KOPT-K1 (cell line): ENCODE measurements around the gene GALNT6.

Experiments used
- H3K27ac ChIP-seq: fragments of 200-600 bp; sonication (generic); 2 replicates; pipeline ENCODE4 v1.5.1; 2016; ENCODE audit warnings: antibody characterized with exemption, mild to moderate bottlenecking, low read depth, low read length; ENCODE audit not compliant: poor library complexity, severe bottlenecking
- H3K36me3 ChIP-seq: fragments of 200-600 bp; sonication (generic); 2 replicates; pipeline ENCODE4 v1.5.1; 2017; ENCODE audit warnings: antibody characterized with exemption, mild to moderate bottlenecking, low read length, moderate library complexity; ENCODE audit not compliant: insufficient read depth
- H3K9me3 ChIP-seq: fragments of 200-600 bp; sonication (generic); 2 replicates; pipeline ENCODE4 v1.5.1; 2017; ENCODE audit warnings: antibody characterized with exemption, low read length, mild to moderate bottlenecking; ENCODE audit not compliant: insufficient read depth, poor library complexity, severe bottlenecking

The GALNT6 gene

DNA sequence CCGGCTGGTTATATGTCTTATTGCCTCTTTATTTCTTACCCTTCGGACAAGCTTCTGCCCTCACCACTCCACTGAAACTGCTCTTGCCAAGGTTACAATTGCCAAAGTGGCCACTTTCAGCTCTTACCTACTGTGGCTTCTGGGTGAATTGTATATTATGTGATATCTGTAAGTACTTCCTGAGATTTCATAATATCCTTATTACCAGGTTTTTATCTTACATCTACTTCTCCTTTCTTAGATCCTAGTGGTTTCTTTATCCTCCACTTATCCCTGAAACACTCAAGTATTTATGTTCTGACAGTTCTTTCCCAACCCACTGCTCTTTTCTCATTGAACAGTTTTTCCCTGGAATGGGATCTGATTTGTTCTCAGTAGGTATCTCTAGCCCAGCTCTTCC is 55.3 kb downstream of the GALNT6 start:
- no peaks in the 10 kb centered on the region for H3K36me3 ChIP-seq
- no peaks in the 10 kb centered on the region for H3K9me3 ChIP-seq
- no peak overlapping the region for H3K27ac ChIP-seq

DNA sequence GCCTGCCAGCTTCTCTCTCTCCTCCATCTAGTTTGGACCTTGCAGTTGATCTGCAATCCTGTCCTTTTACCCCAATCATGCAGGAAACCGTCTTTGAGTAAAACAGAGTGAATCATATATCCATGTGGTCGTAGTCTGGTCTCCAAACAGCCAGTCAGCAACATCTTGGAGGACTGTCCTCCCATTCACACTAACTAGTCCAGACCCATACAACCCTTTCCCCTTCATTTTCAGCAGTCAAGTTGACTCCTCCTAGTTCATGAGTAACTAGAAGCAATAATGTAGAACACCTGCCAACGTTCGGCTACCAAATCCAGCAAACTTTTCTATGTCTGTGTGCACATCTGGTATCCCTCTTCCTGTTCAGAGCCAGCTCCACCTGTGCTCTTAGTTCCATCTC is 56.4 kb downstream of the GALNT6 start:
- Histone ChIP-seq H3K27ac (no peak overlapping the region), H3K9me3 (no peaks in the 10 kb centered on the region), H3K36me3 (no peaks in the 10 kb centered on the region)

DNA sequence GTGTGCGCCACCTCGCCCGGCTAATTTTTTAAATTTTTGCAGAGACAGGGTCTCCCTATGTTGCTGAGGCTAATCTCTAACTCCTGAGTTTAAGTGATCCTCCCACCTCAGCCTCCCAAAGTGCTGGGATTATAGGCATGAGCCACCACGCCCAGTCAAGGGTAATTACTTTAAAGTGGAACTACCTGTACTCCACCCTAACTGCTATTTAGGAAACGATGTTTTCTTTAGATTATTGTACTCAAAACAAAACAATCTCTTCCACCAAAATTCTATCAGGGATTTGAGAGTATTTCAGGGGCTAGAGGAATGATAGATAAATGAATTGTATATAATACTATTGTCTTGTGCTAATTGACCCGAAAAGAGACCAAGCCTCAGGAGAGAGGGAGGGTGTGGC is 57.7 kb downstream of the GALNT6 start:
- no peaks in the 10 kb centered on the region for H3K9me3 ChIP-seq
- no peaks in the 10 kb centered on the region for H3K36me3 ChIP-seq
- H3K27ac ChIP-seq: no peak overlapping the region

- Histone ChIP-seq H3K9me3 (no peaks in the 10 kb centered on the region), H3K27ac (peak overlapping the region; percentile 20), H3K36me3 (no peaks in the 10 kb centered on the region)
These were observed 61.0 kb downstream of the GALNT6 start for GRCh38 chr12:51330186-51330585.

DNA sequence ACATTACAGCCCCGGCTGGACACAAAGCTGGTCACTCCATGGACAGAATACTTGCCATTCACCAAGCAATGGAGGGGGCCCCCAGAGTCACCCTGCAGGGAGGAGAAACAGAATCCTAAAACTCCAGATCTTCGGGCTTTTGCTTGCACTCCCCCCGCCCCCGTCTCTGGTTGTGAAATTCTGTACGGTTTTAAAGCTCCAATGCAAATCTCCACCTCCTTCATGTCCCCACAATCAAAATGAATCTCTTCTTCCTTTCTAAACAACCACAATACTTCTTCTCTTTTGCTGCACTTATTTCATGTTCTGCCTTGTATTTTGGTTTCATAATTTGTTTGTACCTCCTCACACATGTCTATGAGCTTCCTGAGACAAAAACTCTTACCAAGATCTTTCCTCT is 61.5 kb downstream of the GALNT6 start:
- peak overlapping the region; percentile 20 for H3K27ac ChIP-seq
- no peaks in the 10 kb centered on the region for H3K36me3 ChIP-seq
- H3K9me3 ChIP-seq: no peaks in the 10 kb centered on the region

DNA sequence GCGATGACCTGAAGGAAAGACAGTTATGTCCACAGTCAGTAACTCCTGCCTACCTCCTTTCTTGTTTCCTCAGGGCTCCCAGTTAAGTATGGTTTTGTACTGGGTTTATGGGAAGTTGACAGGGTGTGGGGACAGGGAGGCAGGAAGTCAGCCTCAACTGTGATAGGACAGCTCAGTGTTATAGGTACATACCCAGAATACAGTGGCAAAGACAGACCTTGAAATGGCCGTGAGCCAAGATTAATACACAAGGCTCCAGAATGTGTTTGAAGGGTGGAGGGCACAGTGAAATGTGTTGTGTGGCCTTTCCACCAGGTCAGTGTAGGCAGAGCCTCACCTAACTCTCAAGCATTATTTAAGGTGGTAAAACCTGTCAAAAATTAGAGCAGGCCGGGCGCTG is 62.6 kb downstream of the GALNT6 start:
- Histone ChIP-seq H3K36me3 (no peaks in the 10 kb centered on the region), H3K27ac (no peak overlapping the region), H3K9me3 (no peaks in the 10 kb centered on the region)

GRCh38 chr12:51326698-51327439 is 64.3 kb downstream of the GALNT6 start:
- H3K27ac ChIP-seq: peak overlapping the region; percentile 73
- H3K36me3 ChIP-seq: peaks cover 2% of the 10 kb centered on the region; the same call in 1 of the 2 replicates
- H3K9me3 ChIP-seq: no peaks in the 10 kb centered on the region

- H3K9me3 ChIP-seq: no peaks in the 10 kb centered on the region
- peak overlapping the region; percentile 12 for H3K27ac ChIP-seq
- H3K36me3 ChIP-seq: peaks cover 4% of the 10 kb centered on the region; the same call in 1 of the 2 replicates
These were observed 66.3 kb downstream of the GALNT6 start for GRCh38 chr12:51324953-51325352.

DNA sequence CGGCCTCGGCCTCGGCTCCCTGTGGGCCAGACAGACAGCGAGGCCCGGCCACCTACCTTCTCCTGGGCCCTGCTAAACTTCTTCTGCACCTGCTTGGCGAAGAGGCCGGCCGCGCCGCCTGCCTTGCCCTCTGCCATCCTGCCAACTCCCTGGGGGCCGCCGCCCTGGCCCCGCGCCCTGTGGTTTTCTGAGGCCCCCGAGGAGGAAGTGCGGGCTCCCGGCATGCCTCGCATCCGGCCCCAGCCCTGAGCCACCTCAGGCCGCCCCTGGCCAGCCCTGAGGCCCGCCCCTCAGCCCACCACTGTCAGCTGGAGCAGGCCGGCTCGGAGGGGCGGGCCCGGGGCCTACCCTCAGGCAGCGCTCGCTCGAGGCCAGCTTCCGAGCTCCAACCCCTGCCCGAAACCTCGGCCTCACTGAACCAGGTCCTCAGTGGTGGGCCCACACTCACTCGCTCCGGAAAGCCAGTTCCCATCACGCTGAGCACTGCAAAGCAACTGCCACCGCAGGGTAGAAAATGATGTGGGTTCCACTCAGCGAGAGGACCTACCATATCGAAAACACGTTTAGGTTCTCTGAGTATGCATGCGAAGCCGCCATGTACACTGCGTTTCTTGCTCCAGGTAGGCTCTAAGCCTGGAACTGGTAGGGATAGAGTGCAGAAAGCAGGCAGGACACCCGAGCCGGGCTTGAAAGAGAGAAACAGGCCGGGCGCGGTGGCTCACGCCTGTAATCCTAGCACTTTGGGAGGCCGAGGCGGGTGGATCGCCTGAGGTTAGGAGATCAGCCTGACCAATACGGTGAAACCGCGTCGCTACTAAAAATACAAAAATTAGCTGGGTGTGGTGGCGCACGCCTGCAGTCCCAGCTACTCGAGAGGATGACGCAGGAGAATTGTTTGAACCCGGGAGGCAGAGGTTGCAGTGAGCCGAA is 67.0 kb downstream of the GALNT6 start, which contains the start of gene BIN2:
BIN2 (minus strand) TSS at position 209 of the 930 bp plus-strand sequence; CDS start at position 137, 72 bp downstream.
- Histone ChIP-seq H3K36me3 (peaks cover 4% of the 10 kb centered on the region; the same call in 1 of the 2 replicates), H3K9me3 (no peaks in the 10 kb centered on the region), H3K27ac (peak within 1 kb of the TSS; percentile 93)

GRCh38 chr12:51323317-51323960 is 67.8 kb downstream of the GALNT6 start:
- peak overlapping the region; percentile 93 for H3K27ac ChIP-seq
- no peaks in the 10 kb centered on the region for H3K9me3 ChIP-seq
- peaks cover 4% of the 10 kb centered on the region; the same call in 1 of the 2 replicates for H3K36me3 ChIP-seq

GRCh38 chr12:51322452-51322851 is 68.8 kb downstream of the GALNT6 start:
- no peaks in the 10 kb centered on the region for H3K9me3 ChIP-seq
- H3K27ac ChIP-seq: peak overlapping the region; percentile 93
- H3K36me3 ChIP-seq: peaks cover 4% of the 10 kb centered on the region; the same call in 1 of the 2 replicates

- Histone ChIP-seq H3K36me3 (peaks cover 4% of the 10 kb centered on the region; the same call in 1 of the 2 replicates), H3K9me3 (no peaks in the 10 kb centered on the region), H3K27ac (peak overlapping the region; percentile 93)
These were observed 69.3 kb downstream of the GALNT6 start for GRCh38 chr12:51321882-51322281.

- Histone ChIP-seq H3K9me3 (no peaks in the 10 kb centered on the region), H3K36me3 (peaks cover 4% of the 10 kb centered on the region; the same call in 1 of the 2 replicates), H3K27ac (peak overlapping the region; percentile 93)
These were observed 70.4 kb downstream of the GALNT6 start for GRCh38 chr12:51320695-51321320.

DNA sequence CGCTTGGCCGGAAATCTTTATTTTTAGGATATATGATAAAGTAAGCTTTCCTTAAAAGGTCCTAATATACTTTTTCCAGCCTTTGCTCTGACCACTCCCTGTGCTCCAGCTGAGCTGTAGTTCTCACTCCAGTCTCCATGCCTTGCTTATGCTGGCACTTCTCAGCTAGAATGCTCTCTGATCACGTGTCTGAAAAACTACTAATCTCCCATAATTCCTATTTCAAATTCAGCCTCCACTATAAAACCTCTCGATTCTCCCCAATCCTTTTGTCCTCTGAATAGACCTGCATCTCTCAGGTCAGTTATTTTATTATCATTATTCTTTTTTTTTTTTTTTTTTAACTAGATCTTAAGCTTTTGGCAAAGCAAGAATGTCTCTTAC is 70.9 kb downstream of the GALNT6 start:
- Histone ChIP-seq H3K36me3 (peaks cover 4% of the 10 kb centered on the region; the same call in 1 of the 2 replicates), H3K27ac (peak overlapping the region; percentile 93), H3K9me3 (no peaks in the 10 kb centered on the region)
